ENCODE results near the gene BCL2L14.

BCL2L14 gene

DNA sequence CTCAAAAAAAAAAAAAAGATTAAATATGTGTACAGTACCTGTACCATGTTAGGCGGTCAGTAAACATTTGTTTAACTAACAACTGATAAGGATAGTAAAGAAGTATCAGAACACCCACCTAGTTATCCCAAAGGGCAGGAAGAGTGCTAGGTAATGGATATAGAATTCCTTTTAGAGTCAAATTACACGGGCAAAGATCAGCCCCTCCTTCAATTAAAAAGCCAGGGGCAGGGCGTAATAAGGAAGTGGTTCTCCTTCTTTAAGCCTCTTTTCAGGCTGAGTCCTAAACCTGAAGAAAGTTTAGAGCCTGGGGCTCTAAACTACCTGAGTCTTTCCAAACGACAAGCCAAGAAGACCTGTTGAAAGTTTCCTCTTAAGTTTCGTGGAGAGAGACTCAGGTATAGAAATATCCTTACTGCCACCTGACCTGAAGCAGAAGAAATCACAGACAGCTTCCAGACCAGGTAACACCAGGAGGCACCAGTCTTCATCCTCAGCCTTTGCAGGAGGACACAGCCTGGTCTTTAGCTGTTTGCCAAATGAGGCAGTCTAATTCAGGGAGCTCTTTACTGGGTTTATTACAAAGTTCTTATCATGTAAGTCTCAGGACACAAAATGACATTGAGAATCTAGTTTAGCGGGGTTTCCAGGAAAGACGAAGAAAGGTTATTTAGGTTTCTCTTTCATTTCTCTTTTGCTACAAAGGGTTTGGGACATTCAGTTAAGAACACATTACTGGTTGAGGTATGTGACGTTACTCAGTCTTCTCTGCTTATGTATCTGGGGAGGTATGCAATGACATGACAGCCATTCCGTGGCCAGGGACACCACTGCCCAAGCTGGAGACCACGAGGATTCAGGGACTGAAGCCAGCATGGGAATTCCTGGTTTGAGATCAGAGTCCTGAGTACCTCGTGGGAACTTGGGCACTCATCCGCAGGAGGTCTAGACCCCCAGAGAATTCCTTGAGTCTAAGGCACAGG lies at the start of gene BCL2L14:
BCL2L14 (plus strand) TSS at position 266 of the 983 bp plus-strand sequence. CDS start 8,367 bp downstream, outside the sequence.
- no peak for DNase-seq (ENCODE audit: low spot score)

GRCh38 chr12:12022306-12022936 lies 48.3 kb upstream of the BCL2L14 start:
- DNase-seq (ENCODE audit: low spot score), result no peak

DNA sequence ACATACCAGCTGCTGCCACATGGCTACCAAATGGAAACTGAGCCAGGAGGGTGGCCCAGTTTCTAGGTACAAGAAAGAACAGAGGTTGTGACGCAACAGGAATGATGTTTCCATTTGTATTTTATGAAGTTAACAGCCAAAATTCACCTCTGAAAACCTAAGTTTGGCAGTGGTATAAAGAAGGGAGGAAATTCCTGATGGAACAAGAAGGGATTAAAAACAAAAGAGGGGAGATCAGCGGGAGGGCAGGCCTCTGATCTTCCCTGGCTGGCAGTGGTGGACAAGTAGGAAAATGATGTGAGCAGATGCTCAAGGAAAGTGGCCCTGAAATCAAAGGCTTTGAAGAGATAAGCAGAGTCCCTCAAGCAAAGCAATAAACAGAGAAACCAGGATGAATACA lies 47.3 kb upstream of the BCL2L14 start:
- no peak for DNase-seq (ENCODE audit: low spot score)

- DNase-seq (ENCODE audit: low spot score), result no peak
Observed at GRCh38 chr12:12024911-12025682, 45.6 kb upstream of the BCL2L14 start.

- DNase-seq (ENCODE audit: low spot score), result no peak
Observed at GRCh38 chr12:12025799-12026386, 44.8 kb upstream of the BCL2L14 start.

DNA sequence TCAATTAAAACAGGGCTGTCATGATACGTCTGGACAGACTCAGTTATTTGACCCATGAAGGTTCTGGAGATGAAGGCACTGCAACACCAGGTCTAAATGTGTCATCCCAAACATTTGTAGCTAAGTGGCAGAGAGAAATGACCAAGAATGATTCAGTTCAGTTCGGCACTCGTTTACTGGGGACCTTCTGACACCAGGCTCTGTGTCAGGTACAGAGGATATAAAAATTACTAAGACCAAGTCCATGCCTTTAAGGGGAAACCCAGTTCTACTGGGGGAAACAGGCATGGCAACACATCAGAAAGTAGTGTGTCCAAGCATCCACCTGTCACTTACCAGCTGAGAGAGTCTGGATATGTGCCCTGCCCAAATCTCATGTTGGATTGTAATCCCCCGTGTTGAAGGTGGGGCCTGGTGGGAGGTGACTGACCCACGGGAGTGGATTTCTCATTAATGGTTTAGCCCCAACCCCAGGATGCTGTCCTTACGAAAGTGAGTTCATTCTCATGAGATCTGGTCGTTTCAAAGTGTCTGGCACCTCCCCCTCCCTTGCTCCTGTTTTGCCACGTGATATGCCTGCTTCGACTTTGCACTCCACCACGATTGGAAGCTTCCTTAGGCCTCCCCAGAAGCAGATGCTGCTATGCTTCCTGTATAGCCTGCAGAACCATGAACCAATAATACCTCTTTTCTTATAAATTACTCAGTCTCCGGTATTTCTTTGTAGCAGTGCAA lies 41.9 kb upstream of the BCL2L14 start:
- no peak for DNase-seq (ENCODE audit: low spot score)

DNA sequence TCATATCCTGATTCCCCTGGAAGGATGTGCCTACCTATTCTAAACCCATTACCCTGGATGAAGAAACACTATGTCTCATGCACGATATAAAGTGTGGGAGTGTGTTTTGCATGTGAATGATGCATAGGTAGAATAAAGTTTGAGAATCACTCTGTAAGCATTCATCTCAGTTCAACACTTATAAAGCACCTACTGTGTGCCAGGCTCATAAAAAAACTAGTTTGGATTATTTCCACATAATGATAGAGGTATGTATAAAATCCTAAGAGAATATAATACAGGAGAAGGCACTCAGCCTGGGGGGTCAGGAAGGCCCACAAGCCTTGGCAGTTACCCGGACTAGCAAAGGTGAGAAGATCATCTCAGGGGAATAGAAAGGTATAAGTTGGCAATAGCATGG lies 41.1 kb upstream of the BCL2L14 start:
- no peak for DNase-seq (ENCODE audit: low spot score)

GRCh38 chr12:12032260-12032791 lies 38.4 kb upstream of the BCL2L14 start:
- no peak for DNase-seq (ENCODE audit: low spot score)

DNA sequence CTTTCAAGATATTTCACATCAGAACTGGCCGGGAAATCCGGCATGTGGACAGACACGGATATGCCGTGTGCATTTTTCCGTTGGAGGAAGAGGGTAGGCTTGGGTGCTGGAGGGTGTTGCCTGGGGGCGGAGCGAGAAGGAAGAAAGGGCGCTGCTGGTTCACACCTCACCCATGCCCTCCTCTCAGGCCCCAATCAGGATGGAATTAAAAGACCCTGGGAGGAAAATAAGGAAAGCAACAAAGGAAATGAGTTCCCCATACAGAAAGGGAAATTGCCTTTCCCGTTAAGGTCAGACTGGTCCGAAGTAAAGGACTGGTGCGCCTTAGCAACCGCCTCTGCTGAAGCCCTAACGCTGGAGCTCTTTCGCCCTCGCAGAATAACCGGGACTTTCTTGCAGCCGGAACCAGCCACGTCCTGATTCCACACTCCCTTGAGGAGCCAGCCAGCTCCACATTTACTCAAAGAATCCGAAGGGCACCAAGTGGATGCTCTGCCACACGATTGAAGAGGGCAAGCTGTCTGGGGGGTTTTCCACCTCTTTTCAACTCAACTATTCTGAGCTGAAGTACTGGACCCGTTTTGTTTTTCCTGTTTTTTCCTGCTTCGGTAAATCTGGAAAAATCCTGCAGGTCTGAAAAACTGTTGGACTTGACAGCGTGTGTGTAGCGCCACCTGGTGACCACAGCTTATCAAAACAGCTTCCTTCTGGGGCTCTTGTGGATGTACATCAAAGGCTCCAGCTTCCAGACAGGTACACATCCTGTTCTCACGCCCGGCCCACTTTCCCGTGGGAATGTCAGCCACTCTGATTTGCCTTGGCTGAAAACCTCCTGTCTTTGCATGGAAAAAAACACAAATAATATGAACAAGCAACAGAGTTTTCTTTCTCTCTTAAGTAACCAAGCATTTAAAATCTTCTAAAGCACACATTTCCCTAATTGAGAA lies 37.6 kb upstream of the BCL2L14 start:
- DNase-seq (ENCODE audit: low spot score), result peak; percentile 81

DNA sequence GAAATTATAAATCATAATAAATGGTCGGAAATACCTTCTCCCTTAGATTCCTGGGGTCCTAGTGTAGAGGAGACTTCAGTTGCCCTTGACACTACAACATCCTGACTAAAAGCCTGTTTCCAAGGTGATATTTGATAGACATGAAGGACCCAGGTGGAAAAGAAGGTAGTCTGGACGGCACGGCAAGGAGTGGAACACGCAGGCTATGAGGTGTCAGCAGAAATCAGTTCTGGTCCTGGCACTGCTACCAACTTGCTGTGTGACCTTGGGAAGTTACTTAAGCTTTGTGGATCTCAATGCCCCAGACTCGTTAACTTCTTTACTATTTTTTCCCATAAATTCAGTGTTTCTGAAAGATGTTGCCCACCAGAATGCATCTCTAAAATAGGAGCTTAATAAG lies 36.9 kb upstream of the BCL2L14 start:
- no peak for DNase-seq (ENCODE audit: low spot score)

- no peak for DNase-seq (ENCODE audit: low spot score)
Observed at GRCh38 chr12:12034344-12034743, 36.4 kb upstream of the BCL2L14 start.

GRCh38 chr12:12035229-12035628 lies 35.5 kb upstream of the BCL2L14 start:
- DNase-seq (ENCODE audit: low spot score), result no peak

DNA sequence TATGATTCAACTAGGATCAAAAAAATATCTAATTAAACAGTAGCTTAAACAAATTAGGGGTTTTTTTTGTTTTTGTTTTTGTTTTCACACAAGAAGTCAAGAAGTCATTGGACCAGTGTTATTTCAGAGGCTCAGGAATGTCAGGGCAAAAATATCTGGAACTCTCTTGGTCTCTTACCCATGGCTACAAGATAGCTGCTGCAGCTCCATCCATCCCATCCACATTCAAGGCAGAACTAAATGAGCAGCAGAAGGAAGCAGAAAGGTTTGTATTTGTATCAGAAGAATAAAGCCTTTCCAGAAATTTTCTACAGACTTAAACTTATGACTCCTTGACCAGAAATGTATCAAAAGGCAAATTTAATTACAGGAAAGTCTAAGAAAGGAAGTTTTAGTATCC lies 33.8 kb upstream of the BCL2L14 start:
- no peak for DNase-seq (ENCODE audit: low spot score)

GRCh38 chr12:12039897-12040296 lies 30.8 kb upstream of the BCL2L14 start:
- no peak for DNase-seq (ENCODE audit: low spot score)

DNA sequence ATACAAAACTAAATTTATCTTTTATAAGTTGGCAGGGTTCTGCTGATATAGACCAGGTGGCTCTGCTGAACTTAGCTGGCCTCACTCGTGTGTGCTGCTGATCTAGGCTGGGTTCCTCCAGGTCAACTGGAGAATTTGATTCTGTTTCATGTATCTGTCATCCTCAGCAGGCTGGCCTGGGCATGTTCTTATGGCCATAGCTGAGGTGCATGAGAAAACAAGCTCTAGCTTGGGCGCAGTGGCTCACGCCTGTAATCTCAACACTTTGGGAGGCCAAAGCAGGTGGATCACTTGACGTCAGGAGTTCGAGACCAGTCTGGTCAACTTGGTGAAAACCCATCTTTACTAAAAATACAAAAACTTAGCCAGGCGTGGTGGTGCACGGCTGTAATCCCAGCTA lies 24.3 kb upstream of the BCL2L14 start:
- DNase-seq (ENCODE audit: low spot score), result no peak

GRCh38 chr12:12047682-12048081 lies 23.1 kb upstream of the BCL2L14 start:
- DNase-seq (ENCODE audit: low spot score), result no peak

DNA sequence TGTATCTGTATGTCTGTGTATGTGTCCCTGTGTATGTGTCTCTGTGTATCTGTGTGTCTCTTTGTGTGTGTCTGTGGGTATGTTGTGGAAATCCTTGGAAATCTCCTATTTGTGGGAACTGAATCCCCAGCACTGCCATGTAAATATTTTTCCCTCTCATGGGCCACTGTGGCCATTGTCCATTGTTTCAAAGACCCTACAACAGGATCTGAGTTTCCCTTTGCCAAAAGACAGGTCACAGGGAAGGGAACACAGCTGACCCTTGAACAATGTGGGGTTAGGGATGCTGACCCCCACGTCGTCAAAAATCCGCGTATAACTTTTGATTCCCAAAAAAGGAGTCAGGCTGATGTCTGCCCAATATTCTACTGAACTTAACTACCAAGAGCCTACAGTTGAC lies 22.5 kb upstream of the BCL2L14 start:
- no peak for DNase-seq (ENCODE audit: low spot score)

- DNase-seq (ENCODE audit: low spot score), result no peak
Observed at GRCh38 chr12:12048714-12049113, 22.0 kb upstream of the BCL2L14 start.

DNA sequence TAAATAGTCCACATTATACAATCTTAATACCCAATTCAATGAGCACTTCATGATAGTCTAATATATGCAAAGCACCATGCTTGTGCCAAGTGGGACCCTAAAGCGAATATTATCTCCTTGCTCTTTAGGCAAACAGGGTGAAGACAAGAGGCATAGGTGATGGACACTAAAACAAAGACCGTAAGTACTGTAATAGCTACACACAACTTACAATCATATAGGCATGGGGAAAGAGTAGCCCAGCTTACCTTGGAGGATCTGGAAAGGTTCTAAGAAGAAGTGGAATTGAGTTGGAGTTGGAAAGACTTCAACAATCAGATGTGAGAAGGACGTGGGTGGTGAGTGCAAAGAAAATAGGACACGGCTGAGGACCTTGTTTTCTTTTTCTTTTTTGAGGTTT lies 19.1 kb upstream of the BCL2L14 start:
- no peak for DNase-seq (ENCODE audit: low spot score)

DNA sequence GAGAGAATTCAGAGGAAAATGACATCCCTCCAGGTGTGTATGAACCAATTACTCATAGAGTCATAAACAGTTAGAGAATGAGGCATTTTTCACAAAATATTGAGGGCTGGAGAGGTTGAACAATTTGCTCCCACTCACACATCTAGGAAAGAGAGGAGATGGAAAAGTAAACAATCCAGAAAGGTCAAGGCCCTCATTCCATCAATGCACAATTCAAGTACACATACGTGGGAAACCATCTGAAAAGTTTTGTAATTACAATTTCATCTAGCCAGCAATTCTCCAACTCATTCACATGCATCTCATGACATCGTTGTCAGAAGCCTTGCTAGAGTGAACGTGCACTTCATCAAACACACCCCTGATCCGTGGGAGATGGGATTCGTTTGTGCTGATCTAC lies 15.7 kb upstream of the BCL2L14 start:
- DNase-seq (ENCODE audit: low spot score), result no peak

All from AG08395 (cell line).